Spleen (tissue), 11 donors: ENCODE data around the gene SRGAP3. TPM values are rescaled to one million over a fixed set of nuclear protein-coding genes. Genes with fewer than 3 reads are reported as not detected.

ENCODE experiments used
- DNase-seq: peaks from one replicate; pipeline ENCODE4 v3.0.0-alpha.2; 2020
- H3K27ac ChIP-seq, 8 donors: fragments of 200-600 bp; sonication (generic) in 7 of 8; 1 replicate in 4 of 8; 2 replicates in 4 of 8; pipeline versions ENCODE4 v1.5.0 to v1.8.0; 2016 to 2021; ENCODE audit warnings: inconsistent platforms in 4 of 8, mild to moderate bottlenecking in 4 of 8, moderate library complexity in 1 of 8
- H3K27me3 ChIP-seq, 7 donors: fragments of 200-600 bp; sonication (generic) in 6 of 7; replicated peaks in 1 of 7; 1 replicate in 4 of 7; 2 replicates in 3 of 7; pipeline versions ENCODE4 v1.5.0 to v1.8.0; 2016 to 2021; ENCODE audit warnings: inconsistent platforms in 3 of 7, mild to moderate bottlenecking in 1 of 7
- H3K36me3 ChIP-seq, 6 donors: fragments of 200-600 bp; sonication (generic) in 5 of 6; 1 replicate in 4 of 6; 2 replicates in 2 of 6; pipeline versions ENCODE4 v1.5.0 to v1.8.0; 2016 to 2021; ENCODE audit warnings: inconsistent platforms in 2 of 6
- H3K4me1 ChIP-seq, 6 donors: fragments of 200-600 bp; sonication (generic) in 5 of 6; 1 replicate in 3 of 6; 2 replicates in 3 of 6; pipeline versions ENCODE4 v1.5.0 to v1.8.0; 2016 to 2021; ENCODE audit warnings: inconsistent platforms in 3 of 6
- H3K4me3 ChIP-seq, 8 donors: fragments of 200-600 bp; sonication (generic) in 7 of 8; 1 replicate in 4 of 8; 2 replicates in 4 of 8; pipeline versions ENCODE4 v1.5.0 to v1.8.0; 2016 to 2021; ENCODE audit warnings: inconsistent platforms in 4 of 8, mild to moderate bottlenecking in 4 of 8, moderate library complexity in 2 of 8
- H3K9me3 ChIP-seq, 8 donors: fragments of 200-600 bp; sonication (generic) in 7 of 8; 1 replicate in 4 of 8; 2 replicates in 4 of 8; pipeline versions ENCODE4 v1.5.0 to v1.8.0; 2016 to 2021; ENCODE audit warnings: inconsistent platforms in 4 of 8
- CTCF ChIP-seq, 11 experiments: fragments of 200-600 bp in 7 of 11; fragments of 450-650 bp in 4 of 11; sonication (generic) in 4 of 11; IDR thresholded peaks in 8 of 11; conservative IDR thresholded peaks in 3 of 11; 1 replicate in 7 of 11; 2 replicates in 4 of 11; pipeline versions ENCODE4 v1.4.0 to v1.8.0; 2016 to 2021; ENCODE audit warnings: antibody characterized with exemption in 11 of 11, inconsistent platforms in 4 of 11, mild to moderate bottlenecking in 1 of 11
- POLR2A ChIP-seq, 3 donors: fragments of 450-650 bp; IDR thresholded peaks; one replicate each; pipeline ENCODE4 v1.5.1; 2017; ENCODE audit warnings: antibody characterized with exemption in 3 of 3, mild to moderate bottlenecking in 1 of 3
- POLR2AphosphoS5 ChIP-seq, 3 donors: sonication (generic); formaldehyde crosslinking; IDR thresholded peaks; one replicate each; pipeline ENCODE4 v1.5.1; 2017; ENCODE audit warnings: antibody characterized with exemption in 3 of 3
- WGBS, 5 donors: extraction: QIAGEN DNeasy Blood & Tissue Kit in 3 of 5; methylation state at CpG; one replicate each; pipeline versions ENCODE4 v1.1.5 to v1.1.7; 2013 to 2018; 5-methylcytosine and 5-hydroxymethylcytosine counted together
- intact Hi-C: fragments of 100-400 bp; cut with DNase I; formaldehyde crosslinking; loops from one replicate; pipeline ENCODE4 v1.15.0; 2023; ENCODE audit warnings: low total_unique reads
- polyA plus RNA-seq, 3 donors: library from polyadenylated mRNA; stranded (reverse); fragments of 200-250 nt; gene quantifications; one replicate each; pipeline ENCODE4 v1.2.1, GENCODE V29; 2013
- total RNA-seq, 7 donors: library from RNA; depleted of rRNA in 3 of 7; stranded (reverse); fragments of >200 nt in 3 of 7; fragmentation: NEBNext Ultra II Directional in 4 of 7; extraction: Animal tissue kit (Norgen Biotek cat#: 25700) in 4 of 7; gene quantifications; one replicate each; pipeline versions ENCODE4 v1.1.0 to v1.2.1, GENCODE V29; 2016 to 2021
- donor health status: healthy with polysubstance abuse.
- donor health status: DM: no; HTN: no; CAD: no; lungs with moderate emphysema.
- donor health status: DM: no; HTN: no; CAD: no.
- donor health status: Bipolar disorder and iron deficiency.
- donor health status: healthy.
- donor health status: DM: no; HTN: no; CAD: no.
- donor health status: DM: yes; HTN: yes; CAD: no.

SRGAP3 gene
- total and polyA plus RNA-seq, 10 donors = 0.54 to 10.3 (median 6.4) TPM

GRCh38 chr3:9020426-9020825 is 229.0 kb downstream of the SRGAP3 start:
- no peak for TF ChIP-seq POLR2AphosphoS5 (IDR thresholded peaks at IDR 0.05)
- TF ChIP-seq POLR2A (IDR thresholded peaks at IDR 0.05) = no peak
- TF ChIP-seq CTCF (IDR thresholded peaks at IDR 0.05 in 8 of 11, conservative IDR thresholded peaks at IDR 0.05 in 3 of 11) = no peak
- DNase-seq = no peak
- Histone ChIP-seq H3K36me3 (no peaks in the 10 kb centered on the region), H3K27me3 (no peaks in the 10 kb centered on the region), H3K9me3 (no peaks in the 10 kb centered on the region), H3K4me3 (no peak overlapping the region), H3K27ac (no peak overlapping the region), H3K4me1 (no peaks in the 10 kb centered on the region)
- WGBS, 5 donors = 79 to 91% (median 90%) methylated on average over 6 of the region's 6 CpGs
- intact Hi-C loops = no loop called here

- no peaks in the 10 kb centered on the region for H3K4me1 ChIP-seq
- H3K9me3 ChIP-seq = no peaks in the 10 kb centered on the region
- intact Hi-C loops = no loop called here
- no peak overlapping the region for H3K27ac ChIP-seq
- no peaks in the 10 kb centered on the region for H3K36me3 ChIP-seq
- no peaks in the 10 kb centered on the region for H3K27me3 ChIP-seq
- DNase-seq = no peak
- 68 to 79% (median 76%) methylated on average over 5 of the region's 5 CpGs for WGBS, 5 donors
- no peak overlapping the region for H3K4me3 ChIP-seq
- no peak for TF ChIP-seq CTCF (IDR thresholded peaks at IDR 0.05 in 8 of 11, conservative IDR thresholded peaks at IDR 0.05 in 3 of 11)
- TF ChIP-seq POLR2AphosphoS5 (IDR thresholded peaks at IDR 0.05) = no peak
- TF ChIP-seq POLR2A (IDR thresholded peaks at IDR 0.05) = no peak
Observed at GRCh38 chr3:9019259-9019961, 230.0 kb downstream of the SRGAP3 start.

GRCh38 chr3:9015250-9015649 is 234.2 kb downstream of the SRGAP3 start:
- TF ChIP-seq POLR2AphosphoS5 (IDR thresholded peaks at IDR 0.05) (no peak), CTCF (IDR thresholded peaks at IDR 0.05 in 8 of 11, conservative IDR thresholded peaks at IDR 0.05 in 3 of 11) (no peak), POLR2A (IDR thresholded peaks at IDR 0.05) (no peak)
- Histone ChIP-seq H3K27me3 (no peaks in the 10 kb centered on the region), H3K36me3 (no peaks in the 10 kb centered on the region), H3K9me3 (no peaks in the 10 kb centered on the region), H3K27ac (no peak overlapping the region), H3K4me1 (no peaks in the 10 kb centered on the region), H3K4me3 (no peak overlapping the region)
- DNase-seq = no peak
- intact Hi-C loops = no loop called here
- WGBS, 5 donors = 88 to 93% (median 89%) methylated on average over 7 of the region's 7 CpGs

GRCh38 chr3:9013782-9014563 is 235.5 kb downstream of the SRGAP3 start:
- WGBS, 5 donors = 84 to 90% (median 88%) methylated on average over 14 to 15 of the region's 15 CpGs
- intact Hi-C loops = no loop called here
- H3K9me3 ChIP-seq = no peaks in the 10 kb centered on the region
- no peaks in the 10 kb centered on the region for H3K27me3 ChIP-seq
- no peaks in the 10 kb centered on the region for H3K4me1 ChIP-seq
- DNase-seq = no peak
- H3K27ac ChIP-seq = no peak overlapping the region
- no peaks in the 10 kb centered on the region for H3K36me3 ChIP-seq
- TF ChIP-seq CTCF (IDR thresholded peaks at IDR 0.05 in 8 of 11, conservative IDR thresholded peaks at IDR 0.05 in 3 of 11) (no peak), POLR2AphosphoS5 (IDR thresholded peaks at IDR 0.05) (no peak), POLR2A (IDR thresholded peaks at IDR 0.05) (no peak)
- no peak overlapping the region for H3K4me3 ChIP-seq
